ENCODE results near the gene RLBP1. TPM values are rescaled to one million over a fixed set of nuclear protein-coding genes. Genes with fewer than 3 reads are reported as not detected.

Gene RLBP1
- total and polyA plus RNA-seq, 4 experiments from 2014 or later: not detected

DNA sequence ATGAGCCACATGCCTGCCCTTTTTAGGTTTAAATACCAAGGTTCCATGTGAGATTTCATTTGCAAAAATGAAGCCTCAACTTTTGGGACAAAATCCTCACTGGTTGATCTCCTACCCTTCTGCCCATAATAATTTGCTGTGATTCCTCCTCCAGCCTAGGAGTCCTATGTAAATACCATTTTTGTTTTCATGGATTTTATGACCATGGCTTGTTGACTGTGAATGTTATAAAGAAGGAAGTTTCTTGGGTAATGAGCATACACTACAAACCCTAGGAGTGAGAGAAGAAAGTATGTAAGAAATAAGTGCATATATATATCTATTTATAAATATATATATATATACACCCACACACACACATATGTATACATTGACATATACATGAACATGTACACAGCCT lies 13.1 kb downstream of the RLBP1 start:
- Histone ChIP-seq H3K27me3 (ENCODE audit: insufficient read depth, low read length) (no peaks in the 10 kb centered on the region), H3K27ac (ENCODE audit: low read depth, low read length) (no peak overlapping the region), H3K4me1 (ENCODE audit: insufficient read depth, low read length) (peaks cover 24% of the 10 kb centered on the region), H3K9me3 (ENCODE audit: control insufficient read depth in 1 of 2, low read length in 2 of 2) (no peaks in the 10 kb centered on the region), H3K36me3 (ENCODE audit: insufficient read depth, low read length) (no peaks in the 10 kb centered on the region), H3K4me3 (ENCODE audit: low read length in 2 of 2) (no peak overlapping the region)
- no peak overlapping the region for H3K4me3 Mint-ChIP-seq
- intact Hi-C loops (cut with micrococcal nuclease): loop anchor here (10.0 kb wide), 1 partner anchor 127 kb away; the partner anchor contains the start of gene POLG
- DNase-seq: no peak
- peaks cover 0 to 3% of the 10 kb centered on the region in 2 donors for H3K36me3 Mint-ChIP-seq
- H3K9me3 Mint-ChIP-seq: peaks cover 0 to 3% (median 0%) of the 10 kb centered on the region in 8 donors
- H3K27ac Mint-ChIP-seq: no peak overlapping the region
- H3K27me3 Mint-ChIP-seq: peaks cover 0 to 2% of the 10 kb centered on the region in 2 donors
- ChIA-PET POLR2A (ENCODE audit: partially characterized antibody) (no interaction called here), CTCF (ENCODE audit: partially characterized antibody) (interaction anchor here (1.9 to 3.4 kb wide), 4 partner anchors 29 to 226 kb away, joined by 11 to 28 read pairs (median 18); partner anchors contain the start of gene FANCI)
- peaks cover 21 to 38% (median 25%) of the 10 kb centered on the region in 4 donors for H3K4me1 Mint-ChIP-seq

GRCh38 chr15:89206908-89207331 lies 14.5 kb downstream of the RLBP1 start:
- peaks cover 23 to 39% (median 26%) of the 10 kb centered on the region in 4 donors for H3K4me1 Mint-ChIP-seq
- Histone ChIP-seq H3K36me3 (ENCODE audit: insufficient read depth, low read length) (no peaks in the 10 kb centered on the region), H3K4me1 (ENCODE audit: insufficient read depth, low read length) (peaks cover 25% of the 10 kb centered on the region), H3K27ac (ENCODE audit: low read depth, low read length) (no peak overlapping the region), H3K4me3 (ENCODE audit: low read length in 2 of 2) (no peak overlapping the region), H3K9me3 (ENCODE audit: control insufficient read depth in 1 of 2, low read length in 2 of 2) (no peaks in the 10 kb centered on the region), H3K27me3 (ENCODE audit: insufficient read depth, low read length) (no peaks in the 10 kb centered on the region)
- H3K9me3 Mint-ChIP-seq: peaks cover 0 to 3% (median 0%) of the 10 kb centered on the region in 8 donors
- peaks cover 0 to 2% of the 10 kb centered on the region in 2 donors for H3K27me3 Mint-ChIP-seq
- DNase-seq: peak; percentile 55 to 69 (median 57)
- H3K36me3 Mint-ChIP-seq: peaks cover 0 to 3% of the 10 kb centered on the region in 2 donors
- ChIA-PET POLR2A (ENCODE audit: partially characterized antibody) (interaction anchor here (1.0 kb wide), 1 partner anchor 10 kb away, joined by 3 read pairs; no protein-coding TSS in a partner anchor), CTCF (ENCODE audit: partially characterized antibody) (interaction anchor here (0.6 to 3.4 kb wide), 59 partner anchors 8 to 412 kb away, joined by 3 to 37 read pairs (median 4); partner anchors contain the start of gene FANCI)
- peak overlapping the region in 2 of 7 donors; percentile 6 to 77 for H3K27ac Mint-ChIP-seq
- intact Hi-C loops (cut with micrococcal nuclease): loop anchor here (1.0 to 10.0 kb wide), 3 partner anchors 36 to 223 kb away; partner anchors contain the start of genes FANCI and POLG
- H3K4me3 Mint-ChIP-seq: peak overlapping the region in 2 of 8 donors; percentile 15 to 59

DNA sequence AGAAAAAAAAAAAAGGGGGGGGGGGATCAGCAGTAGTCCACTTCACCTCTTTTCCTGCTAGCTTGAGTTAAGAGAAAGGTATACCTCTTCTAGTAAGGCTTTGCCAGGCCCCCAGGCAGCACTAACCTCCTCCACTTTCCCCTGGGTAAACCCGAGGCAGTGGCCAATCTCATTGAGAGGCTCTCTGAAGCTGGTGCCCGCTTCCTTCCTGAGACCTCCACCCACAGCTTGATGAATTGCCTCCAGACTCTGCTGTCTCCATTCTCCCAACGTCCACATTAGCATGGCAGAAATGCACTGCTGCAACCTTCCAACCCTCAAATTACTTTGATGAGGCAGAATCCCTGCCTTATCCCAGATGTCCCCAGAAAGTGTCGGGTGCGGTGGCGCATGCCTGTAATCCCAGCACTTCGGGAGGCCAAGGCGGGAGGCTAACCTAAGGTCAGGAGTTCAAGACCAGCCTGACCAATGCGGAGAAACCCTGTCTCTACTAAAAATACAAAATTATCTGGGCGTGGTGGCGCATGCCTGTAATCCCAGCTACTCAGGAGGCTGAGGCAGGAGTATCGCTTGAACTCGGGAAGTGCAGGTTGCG lies 15.3 kb downstream of the RLBP1 start:
- H3K36me3 Mint-ChIP-seq: peaks cover 3 to 9% of the 10 kb centered on the region in 2 donors
- ChIA-PET CTCF (ENCODE audit: partially characterized antibody) (interaction anchor here (0.6 to 3.4 kb wide), 58 partner anchors 9 to 412 kb away, joined by 3 to 37 read pairs (median 4); partner anchors contain the start of gene FANCI), POLR2A (ENCODE audit: partially characterized antibody) (interaction anchor here (1.0 kb wide), 1 partner anchor 9 kb away, joined by 3 read pairs; no protein-coding TSS in a partner anchor)
- H3K4me1 Mint-ChIP-seq: peaks cover 23 to 39% (median 26%) of the 10 kb centered on the region in 4 donors
- no peaks in the 10 kb centered on the region for H3K9me3 ChIP-seq (ENCODE audit: control insufficient read depth in 1 of 2, low read length in 2 of 2)
- no peak overlapping the region for H3K4me3 Mint-ChIP-seq
- H3K27me3 ChIP-seq (ENCODE audit: insufficient read depth, low read length): no peaks in the 10 kb centered on the region
- H3K27me3 Mint-ChIP-seq: peaks cover 0 to 2% of the 10 kb centered on the region in 2 donors
- no peaks in the 10 kb centered on the region for H3K36me3 ChIP-seq (ENCODE audit: insufficient read depth, low read length)
- no peak overlapping the region for H3K4me3 ChIP-seq (ENCODE audit: low read length in 2 of 2)
- intact Hi-C loops (cut with micrococcal nuclease): loop anchor here (10.0 kb wide), 1 partner anchor 129 kb away; the partner anchor contains the start of gene POLG
- no peak for DNase-seq
- peak overlapping the region in 1 of 7 donors; percentile 63 for H3K27ac Mint-ChIP-seq
- H3K9me3 Mint-ChIP-seq: peaks cover 0 to 3% (median 0%) of the 10 kb centered on the region in 8 donors
- H3K4me1 ChIP-seq (ENCODE audit: insufficient read depth, low read length): peaks cover 25% of the 10 kb centered on the region
- no peak overlapping the region for H3K27ac ChIP-seq (ENCODE audit: low read depth, low read length)

DNA sequence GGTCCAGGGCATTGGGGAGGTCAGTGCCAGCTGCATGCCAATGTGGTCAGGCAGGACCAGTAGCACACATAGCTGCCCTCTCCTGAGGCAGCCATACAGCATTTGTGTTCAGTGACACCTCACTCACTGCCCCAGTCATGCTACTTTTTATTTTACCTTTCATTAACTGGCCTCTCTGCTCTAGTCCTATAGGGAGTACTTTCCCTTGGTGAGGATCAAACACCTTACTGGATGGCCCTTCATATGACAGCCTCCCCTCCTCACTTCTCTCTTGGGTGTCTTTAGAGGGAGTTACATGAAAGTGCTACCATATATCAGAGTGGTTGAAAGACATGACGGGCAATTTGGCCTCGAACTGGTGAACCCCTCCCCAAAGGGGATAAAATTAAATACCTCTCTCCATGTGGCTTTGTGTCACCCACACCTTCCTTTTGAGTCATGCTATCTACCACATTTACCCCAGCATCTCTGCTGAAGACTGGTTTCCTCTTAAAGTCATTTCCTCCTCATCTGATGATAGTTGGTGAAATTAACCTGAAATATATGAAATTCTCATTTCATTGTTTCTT lies 17.6 kb downstream of the RLBP1 start:
- Mint-ChIP-seq H3K36me3 (peaks cover 9 to 22% of the 10 kb centered on the region in 2 donors), H3K27ac (peak overlapping the region in 6 of 7 donors; percentile 24 to 79 (median 56)), H3K4me1 (peaks cover 23 to 39% (median 26%) of the 10 kb centered on the region in 4 donors), H3K9me3 (peaks cover 0 to 3% (median 0%) of the 10 kb centered on the region in 8 donors), H3K4me3 (peak overlapping the region in 2 of 8 donors; percentile 49 to 53), H3K27me3 (peaks cover 0 to 2% of the 10 kb centered on the region in 2 donors)
- ChIA-PET CTCF (ENCODE audit: partially characterized antibody) (interaction anchor here (0.6 to 1.7 kb wide), 6 partner anchors 9 to 1089 kb away, joined by 3 to 6 read pairs (median 4); no protein-coding TSS in a partner anchor), POLR2A (ENCODE audit: partially characterized antibody) (no interaction called here)
- Histone ChIP-seq H3K36me3 (ENCODE audit: insufficient read depth, low read length) (peaks cover 7% of the 10 kb centered on the region), H3K27me3 (ENCODE audit: insufficient read depth, low read length) (no peaks in the 10 kb centered on the region), H3K4me3 (ENCODE audit: low read length in 2 of 2) (no peak overlapping the region), H3K9me3 (ENCODE audit: control insufficient read depth in 1 of 2, low read length in 2 of 2) (no peaks in the 10 kb centered on the region), H3K4me1 (ENCODE audit: insufficient read depth, low read length) (peaks cover 25% of the 10 kb centered on the region), H3K27ac (ENCODE audit: low read depth, low read length) (no peak overlapping the region)
- peak in 3 of 5 donors; percentile 10 to 45 (median 18) for DNase-seq
- intact Hi-C loops (cut with micrococcal nuclease): loop anchor here (10.0 kb wide), 1 partner anchor 131 kb away; the partner anchor contains the start of gene POLG

GRCh38 chr15:89201465-89202005 lies 19.8 kb downstream of the RLBP1 start:
- Mint-ChIP-seq H3K4me3 (no peak overlapping the region), H3K27me3 (no peaks in the 10 kb centered on the region), H3K36me3 (peaks cover 14 to 33% of the 10 kb centered on the region in 2 donors), H3K27ac (peak overlapping the region in 1 of 7 donors; percentile 75), H3K4me1 (peaks cover 21 to 33% (median 26%) of the 10 kb centered on the region in 4 donors), H3K9me3 (peaks cover 0 to 3% (median 0%) of the 10 kb centered on the region in 8 donors)
- POLR2A ChIA-PET (ENCODE audit: partially characterized antibody): no interaction called here
- DNase-seq: no peak
- Histone ChIP-seq H3K36me3 (ENCODE audit: insufficient read depth, low read length) (peaks cover 12% of the 10 kb centered on the region), H3K27me3 (ENCODE audit: insufficient read depth, low read length) (no peaks in the 10 kb centered on the region), H3K4me3 (ENCODE audit: low read length in 2 of 2) (no peak overlapping the region), H3K9me3 (ENCODE audit: control insufficient read depth in 1 of 2, low read length in 2 of 2) (no peaks in the 10 kb centered on the region), H3K27ac (ENCODE audit: low read depth, low read length) (no peak overlapping the region), H3K4me1 (ENCODE audit: insufficient read depth, low read length) (peaks cover 20% of the 10 kb centered on the region)
- intact Hi-C loops (cut with micrococcal nuclease): loop anchor here (10.0 kb wide), 1 partner anchor 133 kb away; the partner anchor contains the start of gene POLG
- CTCF ChIA-PET (ENCODE audit: partially characterized antibody): no interaction called here

DNA sequence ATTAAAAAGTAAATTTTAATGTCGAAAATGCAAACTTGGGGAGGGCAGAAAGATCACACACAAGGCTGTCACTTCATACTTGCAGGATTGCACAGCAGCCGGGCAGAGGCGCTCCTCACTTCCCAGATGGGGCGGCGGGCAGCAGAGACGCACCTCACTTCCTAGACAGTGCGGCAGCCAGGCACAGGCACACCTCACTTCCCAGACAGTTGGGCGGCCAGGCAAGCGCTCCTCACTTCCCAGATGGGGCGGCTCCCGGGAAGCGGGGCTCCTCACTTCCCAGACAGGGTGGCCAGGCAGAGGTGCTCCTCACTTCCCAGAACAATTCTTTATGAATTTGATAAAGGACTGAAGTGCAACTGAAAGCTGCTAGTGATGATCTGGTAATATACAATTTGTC lies 21.2 kb downstream of the RLBP1 start:
- Histone ChIP-seq H3K4me3 (ENCODE audit: low read length in 2 of 2) (no peak overlapping the region), H3K36me3 (ENCODE audit: insufficient read depth, low read length) (peaks cover 24% of the 10 kb centered on the region), H3K4me1 (ENCODE audit: insufficient read depth, low read length) (peaks cover 20% of the 10 kb centered on the region), H3K27ac (ENCODE audit: low read depth, low read length) (no peak overlapping the region), H3K27me3 (ENCODE audit: insufficient read depth, low read length) (no peaks in the 10 kb centered on the region), H3K9me3 (ENCODE audit: control insufficient read depth in 1 of 2, low read length in 2 of 2) (no peaks in the 10 kb centered on the region)
- Mint-ChIP-seq H3K4me3 (peak overlapping the region in 1 of 8 donors; percentile 15), H3K27me3 (no peaks in the 10 kb centered on the region), H3K36me3 (peaks cover 21 to 45% of the 10 kb centered on the region in 2 donors), H3K27ac (no peak overlapping the region), H3K4me1 (peaks cover 20 to 27% (median 23%) of the 10 kb centered on the region in 4 donors), H3K9me3 (no peaks in the 10 kb centered on the region)
- no peak for DNase-seq
- POLR2A ChIA-PET (ENCODE audit: partially characterized antibody): no interaction called here
- intact Hi-C loops (cut with micrococcal nuclease): loop anchor here (10.0 kb wide), 1 partner anchor 135 kb away; the partner anchor contains the start of gene POLG
- CTCF ChIA-PET (ENCODE audit: partially characterized antibody): interaction anchor here (1.4 kb wide), 1 partner anchor 23 kb away, joined by 4 read pairs; no protein-coding TSS in a partner anchor

Data from CD4-positive, alpha-beta memory T cell (primary cell).